Testis (tissue), 2 donors: ENCODE measurements around the gene MCRIP1.

Experiments used
- CTCF ChIP-seq, 3 experiments: fragments of 450-650 bp in 2 of 3; fragments of 200-600 bp in 1 of 3; sonication (generic) in 1 of 3; IDR thresholded peaks; one replicate each; pipeline ENCODE4 v1.5.1; 2016 to 2019; ENCODE audit warnings: antibody characterized with exemption in 3 of 3, mild to moderate bottlenecking in 2 of 3, moderate library complexity in 1 of 3
- POLR2A ChIP-seq: fragments of 450-650 bp; IDR thresholded peaks from one replicate; pipeline ENCODE4 v1.6.1; 2017; ENCODE audit warnings: antibody characterized with exemption, mild to moderate bottlenecking, moderate library complexity

- TF ChIP-seq CTCF (IDR thresholded peaks at IDR 0.05) (no peak), POLR2A (no peak)
Observed at GRCh38 chr17:81867991-81868673, 35.0 kb upstream of the MCRIP1 start.
